ENCODE measurements around the gene RBP2.

RBP2 gene

DNA sequence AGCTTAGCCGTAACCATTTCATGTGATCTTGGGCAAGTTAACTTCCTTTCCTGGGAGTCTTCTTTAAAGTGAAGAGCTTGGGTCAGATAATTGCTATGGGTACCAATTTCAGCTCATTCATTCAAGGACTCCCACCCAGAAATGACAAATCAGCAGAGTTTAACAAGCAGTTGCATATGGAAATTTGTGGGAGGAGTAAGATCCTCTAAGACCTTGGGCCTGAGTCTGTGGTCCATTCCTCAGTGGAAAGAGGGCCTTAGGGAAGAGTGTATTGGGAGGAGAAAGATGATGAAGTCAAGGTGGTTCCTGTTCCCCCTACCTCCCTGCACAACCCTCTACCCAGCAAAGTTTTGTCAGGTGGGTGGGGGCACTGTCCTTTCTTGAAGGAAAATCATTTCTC is 42.1 kb downstream of the RBP2 start:
- Histone ChIP-seq H3K36me3 (no peaks in the 10 kb centered on the region), H3K27me3 (no peaks in the 10 kb centered on the region), H3K4me3 (ENCODE audit: low read depth in 1 of 2, low read length in 1 of 2) (no peak overlapping the region), H3K27ac (no peak overlapping the region), H3K9me3 (no peaks in the 10 kb centered on the region), H3K4me1 (ENCODE audit: control insufficient read depth in 1 of 2, insufficient read depth in 1 of 2, low read depth in 1 of 2, low read length in 1 of 2) (no peaks in the 10 kb centered on the region)
- TF ChIP-seq, protein P1, sequence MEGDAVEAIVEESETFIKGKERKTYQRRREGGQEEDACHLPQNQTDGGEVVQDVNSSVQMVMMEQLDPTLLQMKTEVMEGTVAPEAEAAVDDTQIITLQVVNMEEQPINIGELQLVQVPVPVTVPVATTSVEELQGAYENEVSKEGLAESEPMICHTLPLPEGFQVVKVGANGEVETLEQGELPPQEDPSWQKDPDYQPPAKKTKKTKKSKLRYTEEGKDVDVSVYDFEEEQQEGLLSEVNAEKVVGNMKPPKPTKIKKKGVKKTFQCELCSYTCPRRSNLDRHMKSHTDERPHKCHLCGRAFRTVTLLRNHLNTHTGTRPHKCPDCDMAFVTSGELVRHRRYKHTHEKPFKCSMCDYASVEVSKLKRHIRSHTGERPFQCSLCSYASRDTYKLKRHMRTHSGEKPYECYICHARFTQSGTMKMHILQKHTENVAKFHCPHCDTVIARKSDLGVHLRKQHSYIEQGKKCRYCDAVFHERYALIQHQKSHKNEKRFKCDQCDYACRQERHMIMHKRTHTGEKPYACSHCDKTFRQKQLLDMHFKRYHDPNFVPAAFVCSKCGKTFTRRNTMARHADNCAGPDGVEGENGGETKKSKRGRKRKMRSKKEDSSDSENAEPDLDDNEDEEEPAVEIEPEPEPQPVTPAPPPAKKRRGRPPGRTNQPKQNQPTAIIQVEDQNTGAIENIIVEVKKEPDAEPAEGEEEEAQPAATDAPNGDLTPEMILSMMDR (IDR thresholded peaks at IDR 0.05): no peak

DNA sequence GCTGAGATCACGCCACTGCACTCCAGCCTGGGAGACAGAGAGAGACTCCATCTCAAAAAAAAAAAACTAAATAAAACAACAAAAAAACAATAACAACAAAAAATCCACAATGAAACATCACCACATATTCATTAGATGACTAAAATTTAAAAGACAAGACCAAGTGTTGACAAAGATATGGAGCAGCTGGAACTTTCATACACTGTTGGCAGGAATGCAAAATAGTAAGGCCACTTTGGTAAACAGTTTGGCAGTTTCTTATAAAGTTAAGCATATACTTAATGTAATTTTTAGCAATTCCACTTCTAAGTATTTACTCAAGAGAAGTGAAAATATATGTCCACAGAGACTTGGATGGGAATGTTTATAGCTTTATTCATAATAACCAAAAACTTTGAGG is 43.2 kb downstream of the RBP2 start:
- Histone ChIP-seq H3K9me3 (no peaks in the 10 kb centered on the region), H3K36me3 (no peaks in the 10 kb centered on the region), H3K27me3 (no peaks in the 10 kb centered on the region), H3K27ac (no peak overlapping the region), H3K4me1 (ENCODE audit: control insufficient read depth in 1 of 2, insufficient read depth in 1 of 2, low read depth in 1 of 2, low read length in 1 of 2) (no peaks in the 10 kb centered on the region), H3K4me3 (ENCODE audit: low read depth in 1 of 2, low read length in 1 of 2) (no peak overlapping the region)
- TF ChIP-seq, protein P1 (IDR thresholded peaks at IDR 0.05): no peak

DNA sequence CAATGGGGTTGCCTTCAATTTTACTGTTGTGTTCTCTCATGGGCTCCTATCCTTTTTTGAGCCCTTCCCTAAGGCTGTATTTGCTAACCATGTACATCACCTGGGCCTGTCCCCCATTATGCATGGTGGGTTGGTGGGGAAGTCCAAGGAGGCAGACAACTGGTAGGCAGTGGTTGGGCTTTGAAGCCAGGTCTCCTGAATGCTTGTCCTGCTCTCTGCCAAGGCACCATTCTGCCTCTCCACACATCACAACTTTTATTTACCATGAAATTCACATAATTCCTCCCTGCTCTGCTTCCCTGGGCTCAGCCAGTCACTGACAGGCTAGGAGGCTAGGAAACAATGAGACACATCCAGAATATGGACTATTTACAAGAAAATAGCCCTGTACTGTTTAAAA is 45.8 kb downstream of the RBP2 start:
- TF ChIP-seq, protein P1 (IDR thresholded peaks at IDR 0.05): no peak
- Histone ChIP-seq H3K27me3 (no peaks in the 10 kb centered on the region), H3K9me3 (no peaks in the 10 kb centered on the region), H3K4me3 (ENCODE audit: low read depth in 1 of 2, low read length in 1 of 2) (no peak overlapping the region), H3K4me1 (ENCODE audit: control insufficient read depth in 1 of 2, insufficient read depth in 1 of 2, low read depth in 1 of 2, low read length in 1 of 2) (peaks cover 0 to 5% of the 10 kb centered on the region in 2 experiments), H3K27ac (no peak overlapping the region), H3K36me3 (no peaks in the 10 kb centered on the region)

DNA sequence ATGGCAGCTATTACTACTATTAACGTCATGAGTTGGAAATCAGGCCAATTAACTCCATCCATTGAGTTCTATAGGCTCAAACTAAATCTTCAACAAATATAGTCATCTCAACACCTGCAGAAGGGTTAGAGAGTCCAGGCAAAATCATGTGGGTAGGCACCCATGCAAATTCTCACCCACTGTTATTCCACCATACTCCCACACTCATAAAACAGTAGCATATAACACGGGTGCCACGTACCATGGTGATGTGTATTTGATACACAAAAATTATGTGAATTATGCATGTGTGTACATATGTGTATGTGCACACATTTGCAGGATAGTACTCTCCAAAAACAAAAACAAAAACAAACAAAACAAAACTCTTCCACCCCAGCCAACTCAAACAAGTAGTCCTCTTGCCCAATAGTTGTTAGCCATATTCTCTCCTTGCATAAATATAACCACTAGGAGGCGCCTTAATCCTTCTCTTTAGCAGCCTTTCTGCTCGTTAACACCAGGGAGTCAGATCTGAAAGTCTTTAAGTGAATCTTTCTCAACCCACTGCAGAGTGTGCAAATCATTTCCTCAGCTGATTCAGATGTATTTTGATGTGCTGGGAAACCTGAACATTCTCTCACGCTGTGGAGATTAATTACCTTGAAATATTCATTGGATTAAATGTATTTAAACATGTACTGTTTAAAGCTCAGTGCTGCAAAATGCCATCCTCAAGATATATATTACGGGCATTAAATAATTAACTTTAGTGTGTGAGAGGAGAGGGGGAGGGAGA is 48.8 kb downstream of the RBP2 start:
- H3K9me3 ChIP-seq: no peaks in the 10 kb centered on the region
- H3K27me3 ChIP-seq: no peaks in the 10 kb centered on the region
- no peak overlapping the region for H3K27ac ChIP-seq
- peaks cover 0 to 5% of the 10 kb centered on the region in 2 experiments for H3K4me1 ChIP-seq (ENCODE audit: control insufficient read depth in 1 of 2, insufficient read depth in 1 of 2, low read depth in 1 of 2, low read length in 1 of 2)
- H3K36me3 ChIP-seq: no peaks in the 10 kb centered on the region
- H3K4me3 ChIP-seq (ENCODE audit: low read depth in 1 of 2, low read length in 1 of 2): no peak overlapping the region
- TF ChIP-seq, protein P1 (IDR thresholded peaks at IDR 0.05): peak; percentile 27

DNA sequence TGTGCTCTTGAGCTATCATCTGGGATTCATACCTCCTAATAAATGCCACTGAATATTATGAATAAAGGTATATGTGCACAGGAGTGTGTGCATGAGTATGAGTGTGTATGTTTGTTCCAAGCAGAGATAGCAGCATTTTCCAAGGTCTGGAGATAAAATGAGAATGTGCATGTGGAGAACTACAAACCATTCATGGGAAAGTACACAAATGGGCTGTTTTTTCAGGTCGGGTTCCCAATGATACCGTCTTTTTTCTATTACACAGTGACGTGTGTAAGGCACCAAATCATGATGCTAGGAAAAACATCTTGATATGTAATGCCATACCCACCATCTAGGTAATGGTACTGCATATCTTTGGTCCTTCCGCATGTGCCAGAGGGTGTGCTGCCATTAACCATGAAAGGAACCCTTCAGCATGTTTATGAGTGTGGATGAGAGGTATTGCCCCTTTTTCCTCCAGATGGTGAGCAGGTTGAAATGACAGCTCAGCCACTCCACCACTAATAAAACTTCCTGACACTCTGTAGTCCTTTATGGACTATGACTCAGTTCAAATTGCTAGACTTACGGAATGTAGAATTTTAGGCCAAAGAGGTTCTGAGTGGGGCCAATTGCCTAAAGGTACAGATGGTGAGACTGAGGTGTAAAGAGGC is 50.4 kb downstream of the RBP2 start:
- Histone ChIP-seq H3K27me3 (no peaks in the 10 kb centered on the region), H3K4me3 (ENCODE audit: low read depth in 1 of 2, low read length in 1 of 2) (no peak overlapping the region), H3K36me3 (no peaks in the 10 kb centered on the region), H3K4me1 (ENCODE audit: control insufficient read depth in 1 of 2, insufficient read depth in 1 of 2, low read depth in 1 of 2, low read length in 1 of 2) (peaks cover 0 to 5% of the 10 kb centered on the region in 2 experiments), H3K9me3 (no peaks in the 10 kb centered on the region), H3K27ac (no peak overlapping the region)
- TF ChIP-seq, protein P1 (IDR thresholded peaks at IDR 0.05): no peak
